22Rv1 (cell line): ENCODE data around the gene INSC.

Experiments
- CTCF ChIP-seq: fragments of 450-650 bp; IDR thresholded peaks from 2 replicates; pipeline ENCODE4 v1.5.1; 2017; ENCODE audit warnings: mild to moderate bottlenecking
- ZFX ChIP-seq: fragments of 450-650 bp; IDR thresholded peaks from 2 replicates; pipeline ENCODE4 v1.6.1; 2017; ENCODE audit warnings: antibody characterized with exemption, borderline replicate concordance

- TF ChIP-seq CTCF, result no peak
- TF ChIP-seq ZFX, result no peak
Measured at GRCh38 chr11:15215005-15215404, 100.3 kb downstream of the INSC start.
